Measurements from ENCODE around the gene LMOD1. TPM values are rescaled to one million over a fixed set of nuclear protein-coding genes. Genes with fewer than 3 reads are reported as not detected.
"Not testable (repeated sequence)": the region's sequence is repeated elsewhere in the genome, so short reads cannot be mapped to it uniquely, and the experiment has no call there.

The LMOD1 gene
- total and polyA plus RNA-seq, 4 donors, result 347 to 601 (median 418) TPM

DNA sequence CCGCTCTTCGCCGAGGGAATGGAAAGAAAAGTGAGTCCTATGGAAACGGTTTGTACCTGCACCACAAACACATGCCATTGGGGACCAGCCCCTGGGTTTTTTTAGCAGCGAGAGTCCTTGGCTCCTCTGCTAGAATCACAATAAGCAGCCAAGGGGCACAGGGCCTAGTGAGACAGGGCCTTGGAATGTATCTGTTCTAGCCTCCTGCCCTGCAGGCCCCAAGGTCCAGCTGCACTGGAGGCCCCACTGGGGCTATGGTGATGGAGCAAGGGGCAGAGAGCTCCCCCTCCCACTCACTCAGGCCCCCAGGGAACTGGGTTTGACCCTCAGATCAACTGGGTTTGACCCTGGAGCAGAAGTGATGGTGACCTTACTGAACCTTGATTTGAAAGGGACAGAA lies 43.2 kb downstream of the LMOD1 start:
- whole genome bisulfite sequencing, 2 donors, result 0 to 7% methylated on average over 5 of the region's 5 CpGs
- ATAC-seq (ENCODE audit: low FRiP score), result peak; percentile 85
- Histone ChIP-seq H3K36me3 (ENCODE audit: control insufficient read depth in 1 of 2, insufficient read depth in 2 of 2, low read length in 1 of 2) (peaks cover 0 to 10% of the 10 kb centered on the region in 2 donors), H3K4me3 (ENCODE audit: low read length in 2 of 2) (no peak overlapping the region), H3K9me3 (ENCODE audit: control insufficient read depth, low read length) (no peaks in the 10 kb centered on the region), H3K4me1 (ENCODE audit: control insufficient read depth in 1 of 2, insufficient read depth in 2 of 2, low read length in 2 of 2) (peaks cover 7% of the 10 kb centered on the region in 2 donors), H3K27me3 (ENCODE audit: control insufficient read depth in 1 of 2, insufficient read depth in 2 of 2, low read length in 1 of 2) (no peaks in the 10 kb centered on the region), H3K27ac (ENCODE audit: low read depth in 1 of 2, low read length in 2 of 2) (peak overlapping the region; percentile 94 to 99)
- intact Hi-C loops (cut with DNase I), result no loop called here
- DNase-seq, result peak; percentile 86 to 91

GRCh38 chr1:201902198-201902597 lies 44.1 kb downstream of the LMOD1 start:
- H3K27me3 ChIP-seq (ENCODE audit: control insufficient read depth in 1 of 2, insufficient read depth in 2 of 2, low read length in 1 of 2), result no peaks in the 10 kb centered on the region
- intact Hi-C loops (cut with DNase I), result no loop called here
- no peak for DNase-seq
- H3K27ac ChIP-seq (ENCODE audit: low read depth in 1 of 2, low read length in 2 of 2), result peak overlapping the region; percentile 65 to 99
- no peak for ATAC-seq (ENCODE audit: low FRiP score)
- H3K9me3 ChIP-seq (ENCODE audit: control insufficient read depth, low read length), result no peaks in the 10 kb centered on the region
- WGBS, 2 donors, result 46 to 54% methylated on average over 3 of the region's 3 CpGs
- peaks cover 7 to 9% of the 10 kb centered on the region in 2 donors for H3K4me1 ChIP-seq (ENCODE audit: control insufficient read depth in 1 of 2, insufficient read depth in 2 of 2, low read length in 2 of 2)
- H3K4me3 ChIP-seq (ENCODE audit: low read length in 2 of 2), result no peak overlapping the region
- H3K36me3 ChIP-seq (ENCODE audit: control insufficient read depth in 1 of 2, insufficient read depth in 2 of 2, low read length in 1 of 2), result peaks cover 5 to 12% of the 10 kb centered on the region in 2 donors

GRCh38 chr1:201901036-201901435 lies 45.3 kb downstream of the LMOD1 start:
- H3K9me3 ChIP-seq (ENCODE audit: control insufficient read depth, low read length); DNase-seq; H3K4me1 ChIP-seq (ENCODE audit: control insufficient read depth in 1 of 2, insufficient read depth in 2 of 2, low read length in 2 of 2); H3K4me3 ChIP-seq (ENCODE audit: low read length in 2 of 2); ATAC-seq (ENCODE audit: low FRiP score); H3K27me3 ChIP-seq (ENCODE audit: control insufficient read depth in 1 of 2, insufficient read depth in 2 of 2, low read length in 1 of 2); intact Hi-C loops (cut with DNase I): not testable (repeated sequence)
- WGBS, 2 donors, result 10 to 14% methylated on average over 6 of the region's 6 CpGs
- Histone ChIP-seq H3K27ac (ENCODE audit: low read depth in 1 of 2, low read length in 2 of 2) (peak overlapping the region; percentile 81 to 86), H3K36me3 (ENCODE audit: control insufficient read depth in 1 of 2, insufficient read depth in 2 of 2, low read length in 1 of 2) (peaks cover 5 to 12% of the 10 kb centered on the region in 2 donors)

GRCh38 chr1:201900476-201900875 lies 45.9 kb downstream of the LMOD1 start:
- peak in 1 of 2 donors; percentile 69 for DNase-seq
- Histone ChIP-seq H3K36me3 (ENCODE audit: control insufficient read depth in 1 of 2, insufficient read depth in 2 of 2, low read length in 1 of 2) (peaks cover 5 to 12% of the 10 kb centered on the region in 2 donors), H3K27ac (ENCODE audit: low read depth in 1 of 2, low read length in 2 of 2) (peak overlapping the region; percentile 81 to 86), H3K4me3 (ENCODE audit: low read length in 2 of 2) (no peak overlapping the region), H3K4me1 (ENCODE audit: control insufficient read depth in 1 of 2, insufficient read depth in 2 of 2, low read length in 2 of 2) (peaks cover 3 to 6% of the 10 kb centered on the region in 2 donors), H3K27me3 (ENCODE audit: control insufficient read depth in 1 of 2, insufficient read depth in 2 of 2, low read length in 1 of 2) (no peaks in the 10 kb centered on the region), H3K9me3 (ENCODE audit: control insufficient read depth, low read length) (no peaks in the 10 kb centered on the region)
- no peak for ATAC-seq (ENCODE audit: low FRiP score)
- intact Hi-C loops (cut with DNase I), result no loop called here
- WGBS, 2 donors, result 4 to 6% methylated on average over 5 of the region's 5 CpGs

DNA sequence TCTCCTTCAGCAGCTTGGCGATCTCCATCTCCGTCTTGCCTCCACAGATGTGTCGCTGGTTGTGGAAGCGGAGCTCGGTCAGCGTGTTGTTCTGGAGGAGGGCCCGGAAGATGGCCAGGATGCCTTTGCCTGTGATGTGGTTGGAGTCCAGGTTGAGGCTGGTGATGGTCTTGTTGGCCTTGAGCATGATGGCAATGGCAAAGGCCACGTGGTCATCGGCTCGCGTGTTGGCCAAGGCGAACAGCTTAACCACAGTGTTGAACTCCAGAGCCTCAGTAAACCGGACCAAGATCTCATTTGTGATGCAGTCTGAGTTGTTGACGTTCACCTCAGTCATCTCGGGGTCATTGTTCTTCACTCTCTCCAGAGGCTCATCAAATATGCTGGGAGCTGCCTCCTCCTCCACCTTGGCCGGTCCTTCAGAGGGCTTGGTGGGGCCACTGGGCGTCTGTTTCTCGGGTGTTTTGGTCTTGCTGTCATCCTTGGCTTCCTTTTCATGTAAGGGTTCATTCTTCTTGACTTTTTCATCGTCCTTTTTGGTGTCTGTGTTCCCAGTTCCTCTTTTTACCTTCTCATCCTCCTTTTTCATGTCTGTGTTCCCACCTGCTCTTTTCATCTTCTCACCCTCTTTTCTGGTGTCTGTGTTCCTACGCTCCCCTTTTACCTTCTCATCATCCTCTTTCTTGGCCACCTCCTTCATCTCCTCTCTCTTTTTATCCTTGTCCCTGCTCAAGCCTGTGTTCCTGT lies 46.5 kb downstream of the LMOD1 start:
- ATAC-seq (ENCODE audit: low FRiP score) (no peak), DNase-seq (no peak)
- Histone ChIP-seq H3K9me3 (ENCODE audit: control insufficient read depth, low read length) (no peaks in the 10 kb centered on the region), H3K4me3 (ENCODE audit: low read length in 2 of 2) (no peak overlapping the region), H3K27ac (ENCODE audit: low read depth in 1 of 2, low read length in 2 of 2) (peak overlapping the region; percentile 81 to 86), H3K36me3 (ENCODE audit: control insufficient read depth in 1 of 2, insufficient read depth in 2 of 2, low read length in 1 of 2) (peaks cover 5 to 12% of the 10 kb centered on the region in 2 donors), H3K27me3 (ENCODE audit: control insufficient read depth in 1 of 2, insufficient read depth in 2 of 2, low read length in 1 of 2) (no peaks in the 10 kb centered on the region), H3K4me1 (ENCODE audit: control insufficient read depth in 1 of 2, insufficient read depth in 2 of 2, low read length in 2 of 2) (peaks cover 3 to 6% of the 10 kb centered on the region in 2 donors)
- intact Hi-C loops (cut with DNase I), result loop anchor here in 1 of 2 donors (10.0 kb wide), 1 partner anchor 235 kb away; no protein-coding TSS in a partner anchor
- 75 to 77% methylated on average over 20 of the region's 20 CpGs for WGBS, 2 donors

DNA sequence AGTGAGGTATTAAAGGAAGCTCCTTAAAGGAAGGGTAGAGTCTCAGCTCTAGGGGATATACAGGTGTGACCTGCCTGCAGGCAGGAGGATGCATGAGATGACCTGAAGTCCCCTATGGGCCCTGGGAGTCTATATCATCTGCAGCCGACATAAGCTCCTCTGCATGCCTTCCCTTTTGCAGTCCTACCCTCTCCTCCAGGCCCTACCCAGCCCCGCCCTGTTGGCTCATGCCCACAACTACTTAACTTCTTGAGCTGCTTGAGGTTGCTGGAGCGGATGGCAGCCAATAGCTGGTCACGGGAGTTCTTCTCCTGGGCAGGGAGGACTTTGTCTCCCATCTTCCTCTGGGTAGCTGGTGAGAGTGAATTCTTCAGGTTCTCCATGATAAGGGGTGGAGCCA lies 47.4 kb downstream of the LMOD1 start:
- H3K27ac ChIP-seq (ENCODE audit: low read depth in 1 of 2, low read length in 2 of 2), result peak overlapping the region; percentile 49 to 55
- no peaks in the 10 kb centered on the region for H3K27me3 ChIP-seq (ENCODE audit: control insufficient read depth in 1 of 2, insufficient read depth in 2 of 2, low read length in 1 of 2)
- no peak overlapping the region for H3K4me3 ChIP-seq (ENCODE audit: low read length in 2 of 2)
- H3K9me3 ChIP-seq (ENCODE audit: control insufficient read depth, low read length), result no peaks in the 10 kb centered on the region
- ATAC-seq (ENCODE audit: low FRiP score) (no peak), DNase-seq (no peak)
- peaks cover 5 to 12% of the 10 kb centered on the region in 2 donors for H3K36me3 ChIP-seq (ENCODE audit: control insufficient read depth in 1 of 2, insufficient read depth in 2 of 2, low read length in 1 of 2)
- 12 to 14% methylated on average over 4 of the region's 4 CpGs for WGBS, 2 donors
- intact Hi-C loops (cut with DNase I), result loop anchor here in 1 of 2 donors (10.0 kb wide), 1 partner anchor 236 kb away; no protein-coding TSS in a partner anchor
- H3K4me1 ChIP-seq (ENCODE audit: control insufficient read depth in 1 of 2, insufficient read depth in 2 of 2, low read length in 2 of 2), result peaks cover 3 to 6% of the 10 kb centered on the region in 2 donors

- Histone ChIP-seq H3K27me3 (ENCODE audit: control insufficient read depth in 1 of 2, insufficient read depth in 2 of 2, low read length in 1 of 2) (no peaks in the 10 kb centered on the region), H3K36me3 (ENCODE audit: control insufficient read depth in 1 of 2, insufficient read depth in 2 of 2, low read length in 1 of 2) (peaks cover 5 to 12% of the 10 kb centered on the region in 2 donors), H3K4me1 (ENCODE audit: control insufficient read depth in 1 of 2, insufficient read depth in 2 of 2, low read length in 2 of 2) (peaks cover 0 to 6% of the 10 kb centered on the region in 2 donors), H3K9me3 (ENCODE audit: control insufficient read depth, low read length) (no peaks in the 10 kb centered on the region), H3K4me3 (ENCODE audit: low read length in 2 of 2) (no peak overlapping the region), H3K27ac (ENCODE audit: low read depth in 1 of 2, low read length in 2 of 2) (peak overlapping the region; percentile 64 to 89)
- intact Hi-C loops (cut with DNase I), result loop anchor here in 1 of 2 donors (10.0 kb wide), 1 partner anchor 236 kb away; no protein-coding TSS in a partner anchor
- no peak for DNase-seq
- no peak for ATAC-seq (ENCODE audit: low FRiP score)
- 46 to 47% methylated on average over 4 of the region's 4 CpGs for WGBS, 2 donors
Observed at GRCh38 chr1:201898240-201898894, 48.0 kb downstream of the LMOD1 start.

DNA sequence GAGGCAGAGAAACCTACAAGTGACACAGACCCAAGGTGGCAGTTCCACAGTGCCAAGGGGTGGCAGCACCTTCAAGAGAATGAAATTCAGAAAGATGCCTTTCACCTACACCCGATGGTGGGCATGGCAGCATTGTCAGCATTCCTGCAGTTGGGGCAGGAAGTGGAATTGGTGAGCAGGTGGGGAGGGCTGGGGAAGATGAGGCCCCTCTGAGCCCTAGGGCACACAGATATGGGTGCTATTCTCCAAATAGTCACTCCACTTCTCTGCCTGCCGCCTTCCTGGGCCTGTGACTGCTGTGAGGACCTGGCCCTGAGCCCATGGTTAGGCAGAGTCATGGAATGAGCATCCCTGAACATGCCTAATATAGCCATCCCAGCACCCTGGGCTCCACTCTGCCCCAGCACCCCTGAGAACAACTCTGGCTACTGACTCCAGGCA lies 49.4 kb downstream of the LMOD1 start:
- peaks cover 5 to 12% of the 10 kb centered on the region in 2 donors for H3K36me3 ChIP-seq (ENCODE audit: control insufficient read depth in 1 of 2, insufficient read depth in 2 of 2, low read length in 1 of 2)
- peak; percentile 88 to 92 for DNase-seq
- peaks cover 0 to 6% of the 10 kb centered on the region in 2 donors for H3K4me1 ChIP-seq (ENCODE audit: control insufficient read depth in 1 of 2, insufficient read depth in 2 of 2, low read length in 2 of 2)
- H3K4me3 ChIP-seq (ENCODE audit: low read length in 2 of 2), result no peak overlapping the region
- no peaks in the 10 kb centered on the region for H3K27me3 ChIP-seq (ENCODE audit: control insufficient read depth in 1 of 2, insufficient read depth in 2 of 2, low read length in 1 of 2)
- ATAC-seq (ENCODE audit: low FRiP score), result peak; percentile 55
- H3K9me3 ChIP-seq (ENCODE audit: control insufficient read depth, low read length), result no peaks in the 10 kb centered on the region
- intact Hi-C loops (cut with DNase I), result loop anchor here in 1 of 2 donors (2.0 to 10.0 kb wide), 3 partner anchors 50 to 238 kb away; partner anchors contain the start of gene LMOD1
- WGBS, 2 donors, result 4 to 8% methylated on average over 2 of the region's 2 CpGs
- H3K27ac ChIP-seq (ENCODE audit: low read depth in 1 of 2, low read length in 2 of 2), result peak overlapping the region; percentile 88 to 89
